HCT116 (cell line): ENCODE measurements around the gene MEI1. TPM values are rescaled to one million over a fixed set of nuclear protein-coding genes. Genes with fewer than 3 reads are reported as not detected.

ENCODE experiments used
- ATAC-seq: fragments of 200-7000 bp; cut with Tn5 transposase; 2 replicates; pipeline ENCODE4 v1.9.1; 2020; ENCODE audit warnings: mild to moderate bottlenecking, moderate library complexity
- BruUV-seq: library from RNA; stranded (reverse); fragments of 400-500 nt; replicated peaks from 2 replicates; lab custom pipeline; 2021; lab: Mats Ljungman, UMichigan
- CTCF ChIA-PET: fragments of 300-600 bp; sonication (Branson Sonifier 250); formaldehyde crosslinking; loops from one replicate; lab custom pipeline; 2021; ENCODE audit warnings: antibody characterized with exemption; lab: Charles Lee
- POLR2A ChIA-PET: fragments of 300-600, 350-600 bp; sonication (Branson Sonifier 250); formaldehyde crosslinking; loops from one replicate; lab custom pipeline; 2021; ENCODE audit warnings: antibody characterized with exemption; lab: Charles Lee
- RAD21 ChIA-PET, 2 experiments: fragments of 300-600 bp; sonication (Branson Sonifier 250); formaldehyde crosslinking; loops; one replicate each; lab custom pipeline; 2023; ENCODE audit warnings: low total read pairs in 2 of 2; ENCODE audit not compliant: uncharacterized antibody in 2 of 2, unreplicated experiment in 2 of 2, low non-redundant PET in 1 of 2; lab: Charles Lee
- DNase-seq: peaks from one replicate; pipeline ENCODE4 v3.0.0-alpha.2; 2010; ENCODE audit warnings: low read depth, low spot score
- H2AFZ ChIP-seq: fragments of 200-600 bp; shearing (Covaris generic), sonication (generic); 2 replicates; pipeline ENCODE4 v1.6.1; 2017; ENCODE audit warnings: low read depth, mixed run types, mixed read lengths, antibody characterized with exemption, low read length; ENCODE audit not compliant: poor library complexity, severe bottlenecking
- H3K27ac ChIP-seq: 2 replicates; pipeline ENCODE4 v1.5.1; 2012; ENCODE audit warnings: low read depth, low read length
- H3K27me3 ChIP-seq: fragments of 200-600 bp; sonication (generic); 2 replicates; pipeline ENCODE4 v1.6.1; 2016; ENCODE audit warnings: mixed run types, low read length, mixed read lengths; ENCODE audit not compliant: insufficient read depth
- H3K36me3 ChIP-seq, 2 experiments: fragments of 200-500 bp in 1 of 2; fragments of 200-600 bp in 1 of 2; sonication (Bioruptor generic) in 1 of 2; sonication (generic) in 1 of 2; 2 replicates each; pipeline versions ENCODE4 v1.5.1 to v1.6.1; 2014 to 2016; ENCODE audit warnings: low read length in 2 of 2, inconsistent platforms in 1 of 2, mixed read lengths in 1 of 2, mixed run types in 1 of 2; ENCODE audit not compliant: insufficient read depth in 2 of 2, control insufficient read depth in 1 of 2
- H3K4me1 ChIP-seq, 2 experiments: fragments of 200-600 bp in 1 of 2; sonication (generic) in 1 of 2; 2 replicates each; pipeline versions ENCODE4 v1.5.1 to v1.6.1; 2012 to 2017; ENCODE audit warnings: low read length in 2 of 2, inconsistent platforms in 1 of 2, mild to moderate bottlenecking in 1 of 2, mixed read lengths in 1 of 2, mixed run types in 1 of 2, moderate library complexity in 1 of 2; ENCODE audit not compliant: insufficient read depth in 2 of 2, control insufficient read depth in 1 of 2
- H3K4me2 ChIP-seq: fragments of 200-600 bp; sonication (generic); 2 replicates; pipeline ENCODE4 v1.6.1; 2017; ENCODE audit warnings: mixed run types, low read length, mixed read lengths
- H3K4me3 ChIP-seq, 2 experiments: fragments of 200-600 bp in 1 of 2; sonication (generic) in 1 of 2; replicated peaks in 1 of 2; 2 replicates each; pipeline ENCODE4 v1.5.1; 2011 to 2016; ENCODE audit warnings: low read length in 2 of 2, control low read depth in 1 of 2, low read depth in 1 of 2, mild to moderate bottlenecking in 1 of 2, mixed read lengths in 1 of 2, mixed run types in 1 of 2
- H3K79me2 ChIP-seq: fragments of 200-600 bp; sonication (generic); 2 replicates; pipeline ENCODE4 v1.6.1; 2017; ENCODE audit warnings: mild to moderate bottlenecking, mixed run types, low read length, moderate library complexity, mixed read lengths; ENCODE audit not compliant: insufficient read depth
- H3K9ac ChIP-seq: fragments of 200-600 bp; sonication (generic); 2 replicates; pipeline ENCODE4 v1.6.1; 2016; ENCODE audit warnings: low read length, mixed read lengths
- H3K9me2 ChIP-seq: fragments of 200-600 bp; sonication (generic), shearing (Covaris generic); 2 replicates; pipeline ENCODE4 v1.6.1; 2017; ENCODE audit warnings: mixed run types, mild to moderate bottlenecking, moderate library complexity; ENCODE audit not compliant: insufficient read depth
- H3K9me3 ChIP-seq, 2 experiments: fragments of 200-500 bp in 1 of 2; fragments of 200-600 bp in 1 of 2; sonication (Bioruptor generic) in 1 of 2; sonication (generic) in 1 of 2; 2 replicates each; pipeline ENCODE4 v1.6.1; 2014 to 2017; ENCODE audit warnings: low read length in 2 of 2, mixed read lengths in 2 of 2, inconsistent platforms in 1 of 2, low read depth in 1 of 2, mild to moderate bottlenecking in 1 of 2, mixed run types in 1 of 2, moderate library complexity in 1 of 2; ENCODE audit not compliant: control insufficient read depth in 1 of 2, insufficient read depth in 1 of 2
- H4K20me1 ChIP-seq: fragments of 200-600 bp; sonication (generic), shearing (Covaris generic); 2 replicates; pipeline ENCODE4 v1.6.1; 2017; ENCODE audit warnings: mixed run types, mild to moderate bottlenecking, moderate library complexity; ENCODE audit not compliant: insufficient read depth
- CBX3 ChIP-seq: IDR thresholded peaks from 2 replicates; pipeline ENCODE4 v1.6.1; 2012; ENCODE audit warnings: low read depth
- EGR1 ChIP-seq: IDR thresholded peaks from 2 replicates; pipeline ENCODE4 v1.6.1; 2012; ENCODE audit warnings: low read depth
- POLR2AphosphoS5 ChIP-seq: IDR thresholded peaks from 2 replicates; pipeline ENCODE4 v1.6.1; 2011; ENCODE audit warnings: mild to moderate bottlenecking, low read depth, low read length, moderate library complexity
- RAD21 ChIP-seq: IDR thresholded peaks from 2 replicates; pipeline ENCODE4 v1.6.1; 2012; ENCODE audit warnings: low read depth, mild to moderate bottlenecking
- REST ChIP-seq: IDR thresholded peaks from 2 replicates; pipeline ENCODE4 v1.6.1; 2012; ENCODE audit warnings: low read depth
- SIN3A ChIP-seq: IDR thresholded peaks from 2 replicates; pipeline ENCODE4 v1.6.1; 2012; ENCODE audit warnings: low read depth
- TCF7L2 ChIP-seq: IDR thresholded peaks from 2 replicates; pipeline ENCODE4 v1.7.0; 2011; ENCODE audit warnings: borderline replicate concordance, inconsistent platforms; ENCODE audit not compliant: insufficient read depth, insufficient read length; ENCODE audit errors: extremely low read depth
- YY1 ChIP-seq: IDR thresholded peaks from 2 replicates; pipeline ENCODE4 v1.6.1; 2011; ENCODE audit warnings: low read length, low read depth, moderate library complexity, mild to moderate bottlenecking; ENCODE audit not compliant: insufficient replicate concordance; ENCODE audit errors: extremely low read depth
- ZBTB33 ChIP-seq: IDR thresholded peaks from 2 replicates; pipeline ENCODE4 v1.6.1; 2011; ENCODE audit warnings: mild to moderate bottlenecking, low read length, moderate library complexity; ENCODE audit not compliant: insufficient replicate concordance; ENCODE audit errors: extremely low read depth
- ZNF274 ChIP-seq: fragments of 200-500 bp; sonication (Bioruptor generic); IDR thresholded peaks from 2 replicates; pipeline ENCODE4 v1.6.1; 2014; ENCODE audit warnings: mild to moderate bottlenecking, low read depth, low read length, inconsistent platforms
- intact Hi-C: fragments of 100-400 bp; cut with micrococcal nuclease; formaldehyde crosslinking; loops from 2 replicates; pipeline ENCODE4 v1.10.0; 2022
- total RNA-seq: library from RNA; stranded (reverse); gene quantifications from one replicate; pipeline ENCODE4 v1.2.1, GENCODE V29; 2021; ENCODE audit not compliant: unreplicated experiment

MEI1 gene
- total RNA-seq, 1 experiment from 2014 or later = 0.64 TPM

GRCh38 chr22:41656556-41656955 lies 42.7 kb upstream of the MEI1 start:
- Histone ChIP-seq H3K27me3 (no peaks in the 10 kb centered on the region), H3K4me3 (no peak overlapping the region), H3K27ac (no peak overlapping the region), H3K9ac (no peak overlapping the region), H2AFZ (no peak overlapping the region), H3K9me2 (no peaks in the 10 kb centered on the region), H3K9me3 (no peaks in the 10 kb centered on the region), H4K20me1 (peaks cover 5% of the 10 kb centered on the region), H3K4me1 (no peaks in the 10 kb centered on the region), H3K36me3 (peaks cover 72 to 84% of the 10 kb centered on the region in 2 experiments), H3K79me2 (peaks cover 66% of the 10 kb centered on the region), H3K4me2 (no peak overlapping the region)
- ChIA-PET CTCF (interaction anchor here (1.9 kb wide), 1 partner anchor 10 kb away, joined by 8 read pairs; no protein-coding TSS in a partner anchor), POLR2A (interaction anchor here (1.3 kb wide), 1 partner anchor 10 kb away, joined by 5 read pairs; no protein-coding TSS in a partner anchor), RAD21 (no interaction called here)
- no peak for ATAC-seq
- TF ChIP-seq RAD21 (no peak), CBX3 (no peak), POLR2AphosphoS5 (no peak), TCF7L2 (no peak), REST (no peak), YY1 (no peak), ZBTB33 (no peak), EGR1 (no peak), ZNF274 (no peak), SIN3A (no peak)
- no peak for DNase-seq
- no TSS peak for BruUV-seq
- intact Hi-C loops = no loop called here
